Measurements from ENCODE around the gene C16orf89.

The C16orf89 gene

DNA sequence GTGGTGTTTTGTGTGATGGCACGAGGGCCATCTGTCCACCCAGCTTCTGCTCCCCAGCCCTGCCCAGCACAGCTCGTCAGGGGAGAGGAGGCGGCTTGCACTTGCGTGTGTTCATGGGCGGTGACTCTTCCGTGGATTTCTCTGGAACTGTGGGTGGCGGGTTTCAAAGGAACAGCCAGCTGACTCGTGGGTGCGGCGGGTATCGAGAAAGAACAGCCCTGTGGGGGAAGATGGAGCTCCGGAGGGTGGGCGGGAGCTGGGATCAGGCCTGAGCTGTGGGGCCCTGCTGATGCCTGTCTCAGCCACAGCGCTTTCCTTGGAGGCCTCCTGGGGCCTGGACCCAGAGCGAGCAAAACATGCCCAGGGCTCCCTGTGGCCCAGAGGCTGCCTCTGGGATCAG lies 45.2 kb downstream of the C16orf89 start:
- Histone ChIP-seq H3K27ac (ENCODE audit: low read length) (no peak overlapping the region), H3K4me3 (ENCODE audit: low read depth in 1 of 2, low read length in 2 of 2) (no peak overlapping the region), H3K9ac (ENCODE audit: low read depth, low read length) (no peak overlapping the region), H3K36me3 (ENCODE audit: insufficient read depth, low read length) (no peaks in the 10 kb centered on the region), H3K27me3 (ENCODE audit: insufficient read depth, low read length, poor library complexity) (no peaks in the 10 kb centered on the region), H3K4me1 (ENCODE audit: insufficient read depth, low read length) (no peaks in the 10 kb centered on the region), H3K4me2 (ENCODE audit: insufficient read depth, low read length) (no peak overlapping the region), H4K20me1 (ENCODE audit: insufficient read depth, low read length) (no peaks in the 10 kb centered on the region), H2AFZ (ENCODE audit: low read depth, low read length) (no peak overlapping the region), H3K79me2 (ENCODE audit: insufficient read depth, low read length) (no peaks in the 10 kb centered on the region), H3K9me3 (ENCODE audit: insufficient read depth, low read length, severe bottlenecking) (no peaks in the 10 kb centered on the region)
- no peak for ATAC-seq (ENCODE audit: insufficient read depth, low read depth)
- no peak for TF ChIP-seq CTCF (IDR thresholded peaks at IDR 0.05; ENCODE audit: borderline replicate concordance, extremely low read depth, low read length, poor library complexity, severe bottlenecking)
- DNase-seq = no peak

DNA sequence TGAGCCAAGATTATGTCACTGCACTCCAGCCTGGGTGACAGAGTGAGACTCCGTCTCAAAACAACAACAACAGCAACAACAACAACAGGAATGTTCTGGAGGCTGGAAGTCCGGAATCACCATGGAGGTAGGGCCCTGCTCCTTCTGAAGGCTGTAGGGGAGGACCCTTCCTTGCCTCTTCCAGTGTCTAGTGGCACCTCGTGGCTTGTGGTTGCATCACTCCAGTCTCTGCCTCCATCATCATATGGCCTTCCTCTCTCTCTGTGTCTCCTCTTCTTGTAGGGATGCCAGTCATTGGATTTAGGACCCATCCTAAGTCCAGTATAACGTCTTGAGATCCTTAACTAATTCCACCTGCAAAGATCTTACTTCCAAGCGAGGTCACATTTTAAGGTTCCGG lies 46.0 kb downstream of the C16orf89 start:
- DNase-seq = no peak
- Histone ChIP-seq H3K79me2 (ENCODE audit: insufficient read depth, low read length) (no peaks in the 10 kb centered on the region), H2AFZ (ENCODE audit: low read depth, low read length) (no peak overlapping the region), H4K20me1 (ENCODE audit: insufficient read depth, low read length) (no peaks in the 10 kb centered on the region), H3K4me1 (ENCODE audit: insufficient read depth, low read length) (no peaks in the 10 kb centered on the region), H3K9me3 (ENCODE audit: insufficient read depth, low read length, severe bottlenecking) (no peaks in the 10 kb centered on the region), H3K36me3 (ENCODE audit: insufficient read depth, low read length) (no peaks in the 10 kb centered on the region), H3K4me2 (ENCODE audit: insufficient read depth, low read length) (no peak overlapping the region), H3K27ac (ENCODE audit: low read length) (no peak overlapping the region), H3K4me3 (ENCODE audit: low read depth in 1 of 2, low read length in 2 of 2) (no peak overlapping the region), H3K9ac (ENCODE audit: low read depth, low read length) (no peak overlapping the region), H3K27me3 (ENCODE audit: insufficient read depth, low read length, poor library complexity) (no peaks in the 10 kb centered on the region)
- no peak for TF ChIP-seq EZH2 (IDR thresholded peaks at IDR 0.05; ENCODE audit: borderline replicate concordance, low read depth, low read length, severe bottlenecking)
- TF ChIP-seq CTCF (IDR thresholded peaks at IDR 0.05; ENCODE audit: borderline replicate concordance, extremely low read depth, low read length, poor library complexity, severe bottlenecking) = no peak
- ATAC-seq (ENCODE audit: insufficient read depth, low read depth) = no peak

- ATAC-seq (ENCODE audit: insufficient read depth, low read depth) (no peak), DNase-seq (no peak)
- Histone ChIP-seq H3K79me2 (ENCODE audit: insufficient read depth, low read length) (no peaks in the 10 kb centered on the region), H3K27me3 (ENCODE audit: insufficient read depth, low read length, poor library complexity) (no peaks in the 10 kb centered on the region), H4K20me1 (ENCODE audit: insufficient read depth, low read length) (no peaks in the 10 kb centered on the region), H3K4me2 (ENCODE audit: insufficient read depth, low read length) (no peak overlapping the region), H3K4me1 (ENCODE audit: insufficient read depth, low read length) (no peaks in the 10 kb centered on the region), H3K9ac (ENCODE audit: low read depth, low read length) (no peak overlapping the region), H3K36me3 (ENCODE audit: insufficient read depth, low read length) (no peaks in the 10 kb centered on the region), H2AFZ (ENCODE audit: low read depth, low read length) (no peak overlapping the region), H3K27ac (ENCODE audit: low read length) (no peak overlapping the region), H3K4me3 (ENCODE audit: low read depth in 1 of 2, low read length in 2 of 2) (no peak overlapping the region), H3K9me3 (ENCODE audit: insufficient read depth, low read length, severe bottlenecking) (no peaks in the 10 kb centered on the region)
- TF ChIP-seq EZH2 (IDR thresholded peaks at IDR 0.05; ENCODE audit: borderline replicate concordance, low read depth, low read length, severe bottlenecking) (no peak), CTCF (IDR thresholded peaks at IDR 0.05; ENCODE audit: borderline replicate concordance, extremely low read depth, low read length, poor library complexity, severe bottlenecking) (no peak)
These were observed 47.0 kb downstream of the C16orf89 start for GRCh38 chr16:5018793-5019192.

- H3K4me2 ChIP-seq (ENCODE audit: insufficient read depth, low read length) = no peak overlapping the region
- no peak overlapping the region for H3K4me3 ChIP-seq (ENCODE audit: low read depth in 1 of 2, low read length in 2 of 2)
- H3K27ac ChIP-seq (ENCODE audit: low read length) = no peak overlapping the region
- no peaks in the 10 kb centered on the region for H3K4me1 ChIP-seq (ENCODE audit: insufficient read depth, low read length)
- H3K79me2 ChIP-seq (ENCODE audit: insufficient read depth, low read length) = no peaks in the 10 kb centered on the region
- H2AFZ ChIP-seq (ENCODE audit: low read depth, low read length) = no peak overlapping the region
- H3K9me3 ChIP-seq (ENCODE audit: insufficient read depth, low read length, severe bottlenecking) = no peaks in the 10 kb centered on the region
- H4K20me1 ChIP-seq (ENCODE audit: insufficient read depth, low read length) = no peaks in the 10 kb centered on the region
- H3K27me3 ChIP-seq (ENCODE audit: insufficient read depth, low read length, poor library complexity) = no peaks in the 10 kb centered on the region
- DNase-seq (no peak), ATAC-seq (ENCODE audit: insufficient read depth, low read depth) (no peak)
- no peaks in the 10 kb centered on the region for H3K36me3 ChIP-seq (ENCODE audit: insufficient read depth, low read length)
- no peak overlapping the region for H3K9ac ChIP-seq (ENCODE audit: low read depth, low read length)
- no peak for TF ChIP-seq CTCF (IDR thresholded peaks at IDR 0.05; ENCODE audit: borderline replicate concordance, extremely low read depth, low read length, poor library complexity, severe bottlenecking)
- no peak for TF ChIP-seq EZH2 (IDR thresholded peaks at IDR 0.05; ENCODE audit: borderline replicate concordance, low read depth, low read length, severe bottlenecking)
These were observed 48.1 kb downstream of the C16orf89 start for GRCh38 chr16:5017678-5017969.
